HCT116 (cell line): ENCODE measurements around the gene TBC1D16. TPM values are rescaled to one million over a fixed set of nuclear protein-coding genes. Genes with fewer than 3 reads are reported as not detected.

Experiments used
- ATAC-seq: fragments of 200-7000 bp; cut with Tn5 transposase; 2 replicates; pipeline ENCODE4 v1.9.1; 2020; ENCODE audit warnings: mild to moderate bottlenecking, moderate library complexity
- BruUV-seq: library from RNA; stranded (reverse); fragments of 400-500 nt; replicated peaks from 2 replicates; lab custom pipeline; 2021; lab: Mats Ljungman, UMichigan
- CTCF ChIA-PET: fragments of 300-600 bp; sonication (Branson Sonifier 250); formaldehyde crosslinking; loops from one replicate; lab custom pipeline; 2021; ENCODE audit warnings: antibody characterized with exemption; lab: Charles Lee
- POLR2A ChIA-PET: fragments of 300-600, 350-600 bp; sonication (Branson Sonifier 250); formaldehyde crosslinking; loops from one replicate; lab custom pipeline; 2021; ENCODE audit warnings: antibody characterized with exemption; lab: Charles Lee
- RAD21 ChIA-PET, 2 experiments: fragments of 300-600 bp; sonication (Branson Sonifier 250); formaldehyde crosslinking; loops; one replicate each; lab custom pipeline; 2023; ENCODE audit warnings: low total read pairs in 2 of 2; ENCODE audit not compliant: uncharacterized antibody in 2 of 2, unreplicated experiment in 2 of 2, low non-redundant PET in 1 of 2; lab: Charles Lee
- DNase-seq: peaks from one replicate; pipeline ENCODE4 v3.0.0-alpha.2; 2010; ENCODE audit warnings: low read depth, low spot score
- H2AFZ ChIP-seq: fragments of 200-600 bp; shearing (Covaris generic), sonication (generic); 2 replicates; pipeline ENCODE4 v1.6.1; 2017; ENCODE audit warnings: low read depth, mixed run types, mixed read lengths, antibody characterized with exemption, low read length; ENCODE audit not compliant: poor library complexity, severe bottlenecking
- H3K27ac ChIP-seq: 2 replicates; pipeline ENCODE4 v1.5.1; 2012; ENCODE audit warnings: low read depth, low read length
- H3K27me3 ChIP-seq: fragments of 200-600 bp; sonication (generic); 2 replicates; pipeline ENCODE4 v1.6.1; 2016; ENCODE audit warnings: mixed run types, low read length, mixed read lengths; ENCODE audit not compliant: insufficient read depth
- H3K36me3 ChIP-seq, 2 experiments: fragments of 200-500 bp in 1 of 2; fragments of 200-600 bp in 1 of 2; sonication (Bioruptor generic) in 1 of 2; sonication (generic) in 1 of 2; 2 replicates each; pipeline versions ENCODE4 v1.5.1 to v1.6.1; 2014 to 2016; ENCODE audit warnings: low read length in 2 of 2, inconsistent platforms in 1 of 2, mixed read lengths in 1 of 2, mixed run types in 1 of 2; ENCODE audit not compliant: insufficient read depth in 2 of 2, control insufficient read depth in 1 of 2
- H3K4me1 ChIP-seq, 2 experiments: fragments of 200-600 bp in 1 of 2; sonication (generic) in 1 of 2; 2 replicates each; pipeline versions ENCODE4 v1.5.1 to v1.6.1; 2012 to 2017; ENCODE audit warnings: low read length in 2 of 2, inconsistent platforms in 1 of 2, mild to moderate bottlenecking in 1 of 2, mixed read lengths in 1 of 2, mixed run types in 1 of 2, moderate library complexity in 1 of 2; ENCODE audit not compliant: insufficient read depth in 2 of 2, control insufficient read depth in 1 of 2
- H3K4me2 ChIP-seq: fragments of 200-600 bp; sonication (generic); 2 replicates; pipeline ENCODE4 v1.6.1; 2017; ENCODE audit warnings: mixed run types, low read length, mixed read lengths
- H3K4me3 ChIP-seq, 2 experiments: fragments of 200-600 bp in 1 of 2; sonication (generic) in 1 of 2; replicated peaks in 1 of 2; 2 replicates each; pipeline ENCODE4 v1.5.1; 2011 to 2016; ENCODE audit warnings: low read length in 2 of 2, control low read depth in 1 of 2, low read depth in 1 of 2, mild to moderate bottlenecking in 1 of 2, mixed read lengths in 1 of 2, mixed run types in 1 of 2
- H3K79me2 ChIP-seq: fragments of 200-600 bp; sonication (generic); 2 replicates; pipeline ENCODE4 v1.6.1; 2017; ENCODE audit warnings: mild to moderate bottlenecking, mixed run types, low read length, moderate library complexity, mixed read lengths; ENCODE audit not compliant: insufficient read depth
- H3K9ac ChIP-seq: fragments of 200-600 bp; sonication (generic); 2 replicates; pipeline ENCODE4 v1.6.1; 2016; ENCODE audit warnings: low read length, mixed read lengths
- H3K9me2 ChIP-seq: fragments of 200-600 bp; sonication (generic), shearing (Covaris generic); 2 replicates; pipeline ENCODE4 v1.6.1; 2017; ENCODE audit warnings: mixed run types, mild to moderate bottlenecking, moderate library complexity; ENCODE audit not compliant: insufficient read depth
- H3K9me3 ChIP-seq, 2 experiments: fragments of 200-500 bp in 1 of 2; fragments of 200-600 bp in 1 of 2; sonication (Bioruptor generic) in 1 of 2; sonication (generic) in 1 of 2; 2 replicates each; pipeline ENCODE4 v1.6.1; 2014 to 2017; ENCODE audit warnings: low read length in 2 of 2, mixed read lengths in 2 of 2, inconsistent platforms in 1 of 2, low read depth in 1 of 2, mild to moderate bottlenecking in 1 of 2, mixed run types in 1 of 2, moderate library complexity in 1 of 2; ENCODE audit not compliant: control insufficient read depth in 1 of 2, insufficient read depth in 1 of 2
- H4K20me1 ChIP-seq: fragments of 200-600 bp; sonication (generic), shearing (Covaris generic); 2 replicates; pipeline ENCODE4 v1.6.1; 2017; ENCODE audit warnings: mixed run types, mild to moderate bottlenecking, moderate library complexity; ENCODE audit not compliant: insufficient read depth
- ATF3 ChIP-seq: IDR thresholded peaks from 2 replicates; pipeline ENCODE4 v1.6.1; 2012
- CBX3 ChIP-seq: IDR thresholded peaks from 2 replicates; pipeline ENCODE4 v1.6.1; 2012; ENCODE audit warnings: low read depth
- CTCF ChIP-seq, 3 experiments: fragments of 200-600 bp in 1 of 3; sonication (generic) in 1 of 3; IDR thresholded peaks in 2 of 3; conservative IDR thresholded peaks in 1 of 3; 2 replicates each; pipeline ENCODE4 v1.5.1; 2012 to 2017; ENCODE audit warnings: low read depth in 2 of 3, low read length in 2 of 3, antibody characterized with exemption in 1 of 3, borderline replicate concordance in 1 of 3, control low read depth in 1 of 3, mild to moderate bottlenecking in 1 of 3, mixed read lengths in 1 of 3, mixed run types in 1 of 3, moderate library complexity in 1 of 3; ENCODE audit not compliant: insufficient read depth in 1 of 3
- EGR1 ChIP-seq: IDR thresholded peaks from 2 replicates; pipeline ENCODE4 v1.6.1; 2012; ENCODE audit warnings: low read depth
- ELF1 ChIP-seq: IDR thresholded peaks from 2 replicates; pipeline ENCODE4 v1.6.1; 2012; ENCODE audit warnings: low read depth, borderline replicate concordance
- EZH2 ChIP-seq: fragments of 200-600 bp; sonication (generic); IDR thresholded peaks from 2 replicates; pipeline ENCODE4 v1.6.1; 2017; ENCODE audit warnings: antibody characterized with exemption, mixed run types
- EZH2phosphoT487 ChIP-seq: fragments of 200-600 bp; IDR thresholded peaks from 2 replicates; pipeline ENCODE4 v1.6.1; 2018; ENCODE audit warnings: antibody characterized with exemption, borderline replicate concordance
- POLR2A ChIP-seq: IDR thresholded peaks from 2 replicates; pipeline ENCODE4 v1.7.0; 2011; ENCODE audit warnings: borderline replicate concordance; ENCODE audit not compliant: insufficient read depth, insufficient read length; ENCODE audit errors: extremely low read depth
- RAD21 ChIP-seq: IDR thresholded peaks from 2 replicates; pipeline ENCODE4 v1.6.1; 2012; ENCODE audit warnings: low read depth, mild to moderate bottlenecking
- REST ChIP-seq: IDR thresholded peaks from 2 replicates; pipeline ENCODE4 v1.6.1; 2012; ENCODE audit warnings: low read depth
- SIN3A ChIP-seq: IDR thresholded peaks from 2 replicates; pipeline ENCODE4 v1.6.1; 2012; ENCODE audit warnings: low read depth
- SRF ChIP-seq: IDR thresholded peaks from 2 replicates; pipeline ENCODE4 v1.6.1; 2012; ENCODE audit warnings: low read depth
- TCF7L2 ChIP-seq: IDR thresholded peaks from 2 replicates; pipeline ENCODE4 v1.7.0; 2011; ENCODE audit warnings: borderline replicate concordance, inconsistent platforms; ENCODE audit not compliant: insufficient read depth, insufficient read length; ENCODE audit errors: extremely low read depth
- intact Hi-C: fragments of 100-400 bp; cut with micrococcal nuclease; formaldehyde crosslinking; loops from 2 replicates; pipeline ENCODE4 v1.10.0; 2022
- total RNA-seq: library from RNA; stranded (reverse); gene quantifications from one replicate; pipeline ENCODE4 v1.2.1, GENCODE V29; 2021; ENCODE audit not compliant: unreplicated experiment

The TBC1D16 gene
- total RNA-seq, 1 experiment from 2014 or later, result 31.1 TPM

- H4K20me1 ChIP-seq, result no peaks in the 10 kb centered on the region
- no peak overlapping the region for H3K4me3 ChIP-seq
- H3K27ac ChIP-seq, result no peak overlapping the region
- H3K36me3 ChIP-seq, result no peaks in the 10 kb centered on the region
- ATAC-seq, result no peak
- H2AFZ ChIP-seq, result no peak overlapping the region
- peaks cover 17 to 27% of the 10 kb centered on the region in 2 experiments; a peak in 3 of 4 replicates for H3K4me1 ChIP-seq
- intact Hi-C loops, result no loop called here
- no peaks in the 10 kb centered on the region for H3K9me2 ChIP-seq
- H3K9me3 ChIP-seq, result no peaks in the 10 kb centered on the region
- no peak overlapping the region for H3K4me2 ChIP-seq
- DNase-seq, result no peak
- H3K27me3 ChIP-seq, result no peaks in the 10 kb centered on the region
- BruUV-seq, result no TSS peak
- CTCF ChIA-PET, result no interaction called here
- H3K9ac ChIP-seq, result no peak overlapping the region
- TF ChIP-seq CTCF (IDR thresholded peaks at IDR 0.05 in 2 of 3, conservative IDR thresholded peaks at IDR 0.05 in 1 of 3; ENCODE audit: borderline replicate concordance in 1 of 3, insufficient read depth in 1 of 3, low read depth in 2 of 3, low read length in 2 of 3) (no peak), EGR1 (no peak), REST (no peak), RAD21 (no peak), EZH2 (no peak), SIN3A (no peak), TCF7L2 (no peak), CBX3 (no peak), SRF (no peak), ELF1 (no peak), POLR2A (no peak), EZH2phosphoT487 (no peak), ATF3 (no peak)
- TF ChIP-seq, all 23 proteins: peak for 0
- no peaks in the 10 kb centered on the region for H3K79me2 ChIP-seq
- POLR2A ChIA-PET, result no interaction called here
- RAD21 ChIA-PET, result no interaction called here
Observed at GRCh38 chr17:79927688-79928501, 107.8 kb downstream of the TBC1D16 start.
